M059J (cell line): Measurements from ENCODE around the gene HDAC10. TPM values are rescaled to one million over a fixed set of nuclear protein-coding genes. Genes with fewer than 3 reads are reported as not detected.

Source experiments
- DNase-seq: peaks from one replicate; pipeline ENCODE4 v3.0.0-alpha.2; 2012; ENCODE audit warnings: low read depth
- total RNA-seq: library from RNA; depleted of rRNA; stranded (reverse); fragments of >200 nt; shearing (Covaris generic); gene quantifications from 2 replicates; pipeline ENCODE4 v1.2.3, GENCODE V29; 2014

The HDAC10 gene
- total RNA-seq, 1 experiment from 2014 or later = 12.3 TPM

- peak; percentile 67 for DNase-seq
These were observed 19.8 kb upstream of the HDAC10 start for GRCh38 chr22:50270666-50271394.

DNA sequence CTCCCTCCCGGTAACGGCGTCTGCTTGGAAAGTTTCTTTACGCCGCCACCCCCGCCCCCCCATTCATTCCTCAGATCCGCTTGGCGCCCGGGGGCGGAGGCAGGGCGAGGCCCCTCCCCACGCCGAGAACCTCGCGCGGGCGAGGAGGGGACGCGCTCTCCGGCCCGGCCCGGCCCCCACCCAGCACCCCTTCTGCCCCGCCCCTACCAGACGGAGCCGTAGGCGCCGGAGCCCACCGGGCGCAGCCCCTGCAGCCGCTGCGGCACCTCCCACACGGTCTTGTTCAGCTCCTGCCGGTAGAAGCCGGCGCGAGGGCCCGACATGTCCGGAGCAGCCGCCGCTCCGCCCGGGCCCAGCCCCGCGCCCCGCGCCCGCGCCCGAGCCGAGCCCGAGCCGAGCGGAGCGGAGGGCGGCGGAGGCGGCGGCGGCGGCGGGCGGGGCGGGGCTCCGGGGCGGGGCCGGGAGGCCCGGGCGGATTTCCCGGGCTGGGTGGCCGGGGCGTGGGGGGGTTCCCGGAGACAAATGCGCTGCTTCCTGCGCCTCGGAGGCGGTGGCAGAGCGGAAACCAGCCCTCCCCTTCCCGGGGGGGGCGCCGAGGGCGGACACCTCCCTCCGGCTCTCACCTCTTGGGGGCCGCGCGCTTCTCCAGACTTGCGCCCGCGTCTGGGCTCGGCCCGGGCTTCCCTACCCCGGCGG lies 19.1 kb upstream of the HDAC10 start, which contains the start of gene MAPK11:
Gene MAPK11 (minus strand): TSS at position 411 of the 696 bp plus-strand sequence. CDS start 88 bp downstream, at position 323.
- DNase-seq = peak; percentile 31

DNA sequence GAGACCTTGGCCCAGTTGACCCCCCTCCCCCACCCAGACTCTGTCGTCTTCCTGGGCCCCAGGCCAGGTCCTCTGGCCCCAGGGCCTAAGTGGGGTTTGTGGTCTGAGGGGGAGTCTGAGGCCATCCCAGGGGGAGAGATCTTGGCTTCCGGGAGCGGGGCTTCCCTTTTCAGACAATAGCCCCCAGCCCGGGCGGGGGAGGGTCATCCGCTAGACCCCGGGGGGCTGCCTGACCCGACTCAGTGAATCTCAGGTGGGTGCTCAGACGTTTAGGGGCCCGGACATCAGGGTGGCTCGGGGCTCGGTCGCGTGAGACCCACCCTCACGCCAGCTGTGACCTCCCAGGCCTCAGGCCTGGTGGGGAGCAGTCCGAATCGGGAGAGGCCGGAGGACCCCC lies 18.5 kb upstream of the HDAC10 start:
- no peak for DNase-seq

- no peak for DNase-seq
These were observed 17.6 kb upstream of the HDAC10 start for GRCh38 chr22:50268655-50269113.

GRCh38 chr22:50267591-50268390 lies 16.7 kb upstream of the HDAC10 start:
- DNase-seq = no peak

DNA sequence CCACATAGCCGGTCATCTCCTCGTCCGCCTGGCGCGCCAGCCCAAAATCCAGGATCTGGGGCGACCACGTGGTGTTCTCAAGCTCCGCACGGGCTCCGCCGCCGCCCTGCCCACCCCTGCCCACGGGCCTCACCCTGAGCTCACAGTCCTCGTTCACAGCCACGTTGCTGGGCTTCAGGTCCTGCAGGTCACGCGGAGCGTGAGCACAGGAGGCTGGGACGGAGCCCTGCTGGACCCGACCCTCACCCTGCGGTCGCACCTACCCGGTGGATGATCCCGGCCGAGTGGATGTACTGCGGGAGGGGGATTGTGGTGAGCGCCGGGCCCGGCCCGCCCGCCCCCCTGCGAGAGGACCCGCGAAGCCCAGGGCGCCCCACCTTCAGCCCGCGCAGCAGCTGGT lies 15.9 kb upstream of the HDAC10 start:
- no peak for DNase-seq

GRCh38 chr22:50264946-50265669 lies 14.0 kb upstream of the HDAC10 start:
- no peak for DNase-seq

DNA sequence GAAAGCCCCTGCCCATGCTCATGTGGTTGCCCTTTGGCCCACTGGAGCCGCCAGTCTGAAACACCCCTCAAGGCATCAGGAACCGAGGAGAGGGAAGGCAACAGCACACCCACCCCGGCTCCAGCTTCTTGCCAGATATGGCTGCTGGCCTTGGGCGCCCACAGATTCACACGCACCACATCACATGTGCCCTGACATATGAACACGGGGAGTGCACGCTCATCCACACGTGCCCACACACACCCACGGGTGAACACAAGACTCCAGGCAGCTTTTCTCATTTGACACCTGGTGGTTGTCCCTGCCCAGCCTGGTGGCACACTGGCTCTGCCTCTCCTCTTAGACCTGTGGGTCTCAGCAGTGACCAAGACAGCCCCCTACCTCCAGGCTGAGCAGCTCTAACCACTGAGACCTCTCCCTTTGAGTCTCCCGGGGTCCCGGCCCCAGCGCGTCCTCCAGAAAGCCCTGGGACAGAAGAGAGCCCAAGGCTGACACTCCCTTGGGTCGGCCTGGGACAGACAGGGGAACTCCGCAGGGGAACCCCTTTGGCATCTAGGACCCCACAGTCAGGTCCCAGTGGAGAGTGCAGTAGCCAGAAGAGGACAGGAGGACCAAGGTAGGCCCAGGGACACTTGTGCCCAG lies 13.2 kb upstream of the HDAC10 start:
- DNase-seq = no peak

- DNase-seq = no peak
These were observed 12.0 kb upstream of the HDAC10 start for GRCh38 chr22:50262973-50263617.

DNA sequence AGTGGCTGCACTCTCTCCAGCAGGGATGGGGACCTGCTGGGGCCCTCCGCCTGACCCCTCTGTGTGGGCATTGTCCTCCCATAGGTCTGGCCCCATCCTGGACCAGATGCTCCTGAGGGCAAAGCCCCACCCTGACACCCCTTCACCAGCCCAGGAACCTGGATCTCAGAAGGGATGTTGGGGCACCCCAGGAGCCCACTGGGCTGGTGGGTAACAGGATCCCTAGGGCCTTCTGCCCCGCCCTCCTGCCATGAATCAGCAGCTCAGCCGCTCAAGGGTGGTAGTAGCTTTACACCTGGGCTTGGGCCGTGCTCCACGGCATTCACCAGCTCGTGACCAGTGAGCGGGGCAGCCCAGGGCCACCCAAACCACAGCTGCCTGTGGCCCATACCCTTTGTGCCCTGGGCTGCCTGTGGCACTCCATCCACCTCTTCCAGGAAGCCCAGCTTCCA lies 11.4 kb upstream of the HDAC10 start:
- peak; percentile 55 for DNase-seq

GRCh38 chr22:50261615-50262459 lies 10.8 kb upstream of the HDAC10 start, which contains the start of gene MAPK12:
Gene MAPK12 (minus strand): TSS chr22:50261683. CDS start chr22:50261509, 174 bp downstream.
- DNase-seq = peak; percentile 29

DNA sequence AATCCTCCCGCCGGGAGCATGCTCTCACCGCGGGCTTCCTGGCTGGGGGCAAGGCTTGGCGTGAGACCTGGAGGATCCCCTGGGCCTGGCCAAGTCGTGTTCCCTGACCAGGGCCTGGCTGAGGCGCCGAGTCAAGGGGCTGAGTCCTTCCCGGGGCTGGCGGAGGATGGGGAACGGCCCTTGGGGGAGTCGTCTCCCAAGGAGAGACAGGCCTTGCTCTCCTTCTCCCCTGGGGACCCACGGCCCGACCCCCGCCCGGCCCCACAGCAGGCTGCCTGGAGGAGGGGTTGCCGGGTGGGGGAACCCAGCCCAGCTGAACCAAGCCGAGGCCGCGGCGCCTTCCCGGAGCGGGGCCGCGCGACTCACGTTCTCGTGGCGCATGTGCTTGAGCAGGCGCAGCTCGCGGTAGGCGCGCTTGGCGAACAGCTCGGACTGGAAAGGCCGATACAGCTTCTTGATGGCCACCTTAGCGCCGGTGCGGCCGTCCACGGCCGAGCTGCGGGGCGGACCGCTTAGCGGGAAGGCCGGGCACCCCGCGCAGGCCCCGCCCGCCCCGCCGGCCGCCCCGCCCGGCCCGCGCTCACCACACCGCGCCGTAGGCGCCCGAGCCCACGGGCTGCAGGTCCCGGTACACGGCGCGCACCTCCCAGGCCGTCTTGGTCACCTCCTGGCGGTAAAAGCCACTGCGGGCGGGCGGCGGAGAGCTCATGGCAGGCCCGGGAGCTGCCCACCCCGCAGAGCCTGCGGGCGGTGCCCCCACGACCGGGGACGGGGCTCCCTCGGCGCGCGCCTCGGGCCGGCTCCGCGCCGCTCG lies 9.9 kb upstream of the HDAC10 start:
- DNase-seq = peak; percentile 53

- no peak for DNase-seq
These were observed 9.4 kb upstream of the HDAC10 start for GRCh38 chr22:50260434-50260800.

DNA sequence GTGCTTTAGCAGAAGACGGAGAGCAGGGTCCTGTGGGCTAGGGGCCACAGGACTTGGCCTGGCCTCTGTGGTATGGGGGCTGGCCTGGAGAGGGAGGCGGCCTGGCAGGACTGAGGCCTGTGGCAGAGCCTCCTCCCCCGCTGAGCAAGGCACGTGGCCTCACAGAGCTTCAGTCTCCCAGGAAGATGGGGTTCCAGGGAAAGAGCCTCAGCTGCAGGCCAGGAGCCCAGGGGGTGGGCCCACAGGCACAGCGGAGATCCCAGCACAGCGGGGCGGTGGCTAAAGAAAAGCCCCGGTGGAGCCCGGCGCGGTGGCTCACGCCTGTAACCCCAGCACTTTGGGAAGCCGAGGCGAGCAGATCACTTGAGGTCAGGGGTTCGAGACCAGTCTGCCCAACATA lies 8.2 kb upstream of the HDAC10 start:
- DNase-seq = no peak

DNA sequence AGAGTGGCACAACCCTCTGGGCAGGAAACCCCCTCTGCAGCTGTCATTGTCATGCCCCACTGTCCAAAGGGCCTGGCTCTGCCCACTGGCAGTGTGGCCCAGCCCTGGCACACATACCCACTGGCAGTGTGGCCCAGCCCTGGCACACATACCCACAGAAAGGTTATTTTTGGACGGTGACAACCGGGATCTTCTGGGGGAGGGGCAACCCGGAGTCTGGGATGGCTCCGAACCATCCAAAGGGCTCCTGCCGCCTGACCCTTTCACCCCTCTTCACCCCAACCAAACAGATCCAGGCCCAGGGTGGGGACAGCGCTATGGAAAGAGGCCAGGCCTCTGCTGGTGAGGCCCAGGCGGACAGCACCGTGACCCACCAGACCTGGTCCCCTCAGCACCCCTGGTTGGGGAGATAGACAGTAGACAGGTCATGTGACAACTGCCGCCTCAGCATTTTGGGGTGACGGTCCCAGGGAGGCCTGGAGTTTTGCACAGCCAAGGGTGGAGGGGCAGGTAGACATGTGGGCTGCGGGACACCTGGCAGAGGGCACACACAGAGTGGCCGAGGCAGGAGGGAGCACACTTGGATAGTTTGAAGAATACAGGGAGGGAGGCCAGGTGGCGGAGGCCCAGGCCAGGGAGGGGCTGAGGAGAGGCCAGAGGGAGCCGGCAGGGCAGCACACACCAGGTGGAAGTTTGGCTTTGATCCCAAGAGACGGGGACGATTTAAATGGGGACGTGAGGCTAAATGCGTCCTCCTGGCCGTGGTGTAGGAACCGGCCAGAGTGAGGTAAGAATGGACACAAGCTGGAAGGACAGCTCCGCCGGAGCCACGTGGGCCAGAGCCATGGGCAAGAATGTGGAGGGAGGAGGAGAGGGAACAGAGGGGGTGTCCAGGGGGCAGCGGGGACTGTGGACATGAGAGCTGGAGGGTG lies 7.6 kb upstream of the HDAC10 start:
- DNase-seq = no peak

DNA sequence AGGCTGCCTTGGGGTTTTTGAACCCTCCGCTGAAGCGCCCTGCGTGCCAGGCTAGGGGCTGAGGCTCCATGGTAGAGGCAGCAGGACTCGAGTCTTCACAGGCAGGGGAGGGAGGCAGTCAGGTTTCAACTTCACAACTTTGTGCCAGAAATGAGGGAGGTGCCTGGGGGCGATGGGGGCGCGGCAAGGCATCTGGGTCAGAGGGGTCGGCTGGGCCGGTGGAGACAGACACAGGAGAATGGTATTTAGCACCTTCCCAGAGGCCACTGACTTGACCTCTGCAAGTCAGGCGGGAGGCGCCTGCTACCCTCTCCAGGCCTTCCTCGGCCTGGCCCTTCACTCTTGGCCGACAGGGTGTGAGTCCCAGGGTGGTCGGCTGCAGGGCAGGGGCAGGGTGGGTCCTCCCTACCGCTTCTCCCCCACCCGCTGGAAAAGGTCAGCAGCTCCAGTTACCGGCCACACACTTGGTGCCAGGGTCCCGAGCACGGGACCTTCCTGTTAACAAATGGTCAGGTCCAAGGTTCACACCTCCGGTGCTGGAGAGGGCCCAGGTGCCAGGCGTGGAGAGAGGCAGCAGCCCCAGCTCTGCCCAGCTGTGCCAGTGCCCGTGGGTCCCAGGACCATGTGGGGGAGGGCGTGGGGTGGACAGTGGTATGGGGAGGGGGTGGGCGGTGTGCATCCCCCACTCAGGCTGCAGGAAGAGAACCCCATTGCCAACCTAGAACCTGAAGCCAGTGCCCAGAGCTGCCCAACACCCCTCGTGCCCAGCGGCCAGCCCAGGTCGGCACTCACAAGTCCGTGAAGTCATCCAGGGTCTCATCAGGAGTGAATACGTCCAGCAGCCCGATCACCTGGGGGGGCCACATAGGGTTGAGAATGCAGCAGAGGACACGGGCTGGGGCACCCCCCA lies 6.6 kb upstream of the HDAC10 start:
- no peak for DNase-seq
